Urinary bladder (tissue), 4 donors: ENCODE results near the gene RBP5. TPM values are rescaled to one million over a fixed set of nuclear protein-coding genes. Genes with fewer than 3 reads are reported as not detected.

ENCODE experiments used
- DNase-seq: peaks from one replicate; pipeline ENCODE4 v3.0.0-alpha.2; 2015; ENCODE audit errors: extremely low spot score
- H3K27ac ChIP-seq: one replicate; pipeline ENCODE4 v1.5.1; 2013; ENCODE audit warnings: low read depth, mild to moderate bottlenecking, moderate library complexity
- H3K36me3 ChIP-seq: one replicate; pipeline ENCODE4 v1.6.1; 2013; ENCODE audit warnings: mild to moderate bottlenecking, moderate library complexity; ENCODE audit not compliant: insufficient read depth
- H3K4me1 ChIP-seq: one replicate; pipeline ENCODE4 v1.6.1; 2013; ENCODE audit warnings: mild to moderate bottlenecking, moderate library complexity; ENCODE audit not compliant: insufficient read depth
- H3K4me3 ChIP-seq: one replicate; pipeline ENCODE4 v1.5.1; 2013; ENCODE audit warnings: low read depth, low read length
- WGBS: extraction: QIAGEN DNeasy Blood & Tissue Kit; methylation state at CpG from one replicate; pipeline ENCODE4 v1.1.7; 2013; 5-methylcytosine and 5-hydroxymethylcytosine counted together
- polyA plus RNA-seq: library from polyadenylated mRNA; stranded (reverse); fragments of 200-250 nt; gene quantifications from one replicate; pipeline ENCODE4 v1.2.3, GENCODE V29; 2013
- total RNA-seq: library from RNA; depleted of rRNA; stranded (reverse); fragments of >200 nt; gene quantifications from one replicate; pipeline ENCODE4 v1.2.3, GENCODE V29; 2014
- donor health status: healthy with polysubstance abuse.
- donor health status: healthy.

Gene RBP5
- total and polyA plus RNA-seq, 2 donors: 2.6 to 5.9 TPM

DNA sequence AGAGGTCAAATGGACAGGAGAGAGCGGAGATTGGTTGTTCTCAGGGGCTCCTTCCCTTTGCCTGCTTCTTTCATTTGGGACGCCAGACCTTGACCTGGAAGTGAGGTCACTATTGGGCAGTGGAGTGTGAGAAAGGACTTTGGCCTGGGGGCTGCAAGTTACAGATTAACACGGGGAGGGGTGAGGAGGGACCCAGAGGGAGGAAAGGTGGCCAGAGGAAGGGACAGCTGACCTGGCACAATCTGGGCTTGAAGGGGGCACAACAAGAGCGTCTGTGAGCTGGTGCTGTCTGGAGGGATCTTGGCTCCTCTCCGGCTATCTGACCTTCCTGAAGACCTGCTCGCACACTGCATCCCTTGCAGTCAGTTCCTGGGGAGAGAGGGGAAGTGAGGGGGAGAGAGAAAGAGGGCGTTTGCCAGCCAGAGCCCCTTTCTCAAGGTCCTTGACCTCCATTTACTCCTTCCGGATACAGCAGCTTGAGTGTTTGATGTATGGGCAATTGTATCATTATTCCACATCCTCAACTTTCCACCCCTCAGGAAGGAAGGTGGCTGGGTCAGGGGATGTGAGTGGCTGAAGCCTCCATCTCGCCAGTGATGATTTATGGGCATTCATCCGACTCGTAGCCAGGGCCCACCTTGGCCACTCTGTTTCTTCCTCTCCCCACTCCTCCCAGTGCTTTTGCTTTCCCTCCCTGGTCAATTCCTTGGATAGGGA is 4.7 kb downstream of the RBP5 start:
- no peak for DNase-seq
- H3K4me1 ChIP-seq: no peaks in the 10 kb centered on the region
- no peaks in the 10 kb centered on the region for H3K36me3 ChIP-seq
- H3K4me3 ChIP-seq: no peak overlapping the region
- 61% methylated on average over 11 of the region's 11 CpGs for WGBS
- H3K27ac ChIP-seq: no peak overlapping the region

DNA sequence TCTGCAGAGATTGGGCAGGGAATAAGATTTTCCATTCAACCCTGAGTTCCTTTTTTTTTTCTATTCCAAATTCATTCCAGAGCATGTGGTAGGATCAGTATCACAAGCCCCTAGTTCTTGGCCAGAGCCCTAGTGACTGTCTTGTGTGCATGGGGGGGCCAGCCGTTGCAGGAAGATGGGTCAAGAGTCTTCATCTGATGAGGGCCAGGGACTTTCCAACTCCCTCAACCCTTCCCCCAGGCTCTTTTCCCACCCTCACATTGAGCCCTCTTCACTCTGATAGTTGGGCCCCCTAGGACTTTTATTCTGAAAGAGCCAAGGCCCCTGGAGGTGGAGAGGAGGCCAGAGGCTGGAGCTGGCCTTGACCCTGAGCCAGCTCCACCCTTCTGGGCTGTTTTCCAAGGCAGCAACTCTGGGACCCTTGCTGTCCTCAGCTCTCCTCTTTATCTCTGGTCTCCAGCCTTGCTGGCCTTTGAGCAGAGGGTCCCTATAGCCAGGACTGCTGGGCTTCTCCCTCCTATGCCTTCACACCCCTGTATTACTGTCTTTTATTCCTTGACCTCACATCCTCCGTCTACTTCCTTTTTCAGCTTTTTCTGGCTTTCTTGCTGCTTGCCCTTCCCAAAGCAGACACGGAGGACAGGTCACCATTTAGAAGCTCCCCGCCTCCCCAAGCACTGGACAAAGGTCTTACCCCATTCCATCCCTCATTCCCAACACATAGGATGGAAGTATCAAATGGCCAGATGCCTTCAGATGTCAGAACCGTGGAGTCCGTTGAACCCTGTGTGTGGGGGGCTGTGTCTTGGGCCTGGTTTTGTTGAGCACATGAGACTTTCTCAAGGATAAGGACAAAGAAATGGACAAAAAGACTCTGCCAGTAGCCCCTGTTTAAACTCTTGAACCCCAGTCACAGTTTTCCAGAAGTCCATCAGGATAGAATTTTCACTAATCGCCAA is 5.6 kb downstream of the RBP5 start:
- Histone ChIP-seq H3K4me3 (no peak overlapping the region), H3K4me1 (no peaks in the 10 kb centered on the region), H3K36me3 (no peaks in the 10 kb centered on the region), H3K27ac (no peak overlapping the region)
- 71% methylated on average over 7 of the region's 7 CpGs for WGBS
- no peak for DNase-seq

DNA sequence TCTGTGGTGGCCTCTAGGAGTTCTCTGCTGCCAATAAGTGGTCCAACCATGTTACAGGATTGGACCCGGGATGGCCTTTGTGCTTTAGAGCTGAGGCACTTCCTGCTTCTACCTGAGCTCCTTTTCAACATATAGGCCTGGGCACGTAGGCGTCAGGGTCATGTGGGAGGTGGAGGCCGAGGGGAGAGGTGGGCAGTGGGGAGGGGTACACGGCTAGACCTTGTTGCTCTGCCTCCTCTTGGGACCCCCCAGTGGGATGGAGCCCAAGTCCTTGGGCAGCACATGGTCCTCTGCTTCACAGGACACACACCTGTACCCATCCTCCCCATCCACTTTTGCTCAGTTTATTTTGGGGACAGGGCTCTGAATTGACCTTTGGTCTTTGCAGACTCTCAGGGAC is 7.4 kb downstream of the RBP5 start:
- 81% methylated on average over 5 of the region's 5 CpGs for WGBS
- Histone ChIP-seq H3K27ac (no peak overlapping the region), H3K4me3 (no peak overlapping the region), H3K4me1 (no peaks in the 10 kb centered on the region), H3K36me3 (no peaks in the 10 kb centered on the region)
- no peak for DNase-seq

DNA sequence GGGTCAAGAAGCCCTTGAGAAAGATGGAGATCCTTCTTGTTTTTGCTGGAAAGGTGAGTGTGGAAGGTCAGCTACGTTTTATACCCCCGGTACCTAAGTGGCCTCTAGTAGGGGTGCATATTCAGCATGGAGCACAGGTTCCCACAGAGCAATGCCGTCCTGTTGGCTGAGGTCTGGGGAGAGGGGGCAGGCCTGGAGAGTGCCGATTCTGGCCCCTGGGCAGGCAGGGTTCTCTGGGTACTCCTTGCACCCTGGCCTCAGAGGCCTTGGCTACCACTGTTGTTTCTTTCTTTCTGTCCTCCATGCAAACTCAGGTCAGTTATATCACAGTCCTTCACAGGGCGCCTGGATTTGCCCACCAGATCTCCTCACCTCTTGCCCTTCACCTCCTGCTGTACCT is 8.5 kb downstream of the RBP5 start:
- H3K36me3 ChIP-seq: no peaks in the 10 kb centered on the region
- H3K27ac ChIP-seq: no peak overlapping the region
- no peak for DNase-seq
- 88% methylated on average over 5 of the region's 5 CpGs for WGBS
- no peaks in the 10 kb centered on the region for H3K4me1 ChIP-seq
- no peak overlapping the region for H3K4me3 ChIP-seq

DNA sequence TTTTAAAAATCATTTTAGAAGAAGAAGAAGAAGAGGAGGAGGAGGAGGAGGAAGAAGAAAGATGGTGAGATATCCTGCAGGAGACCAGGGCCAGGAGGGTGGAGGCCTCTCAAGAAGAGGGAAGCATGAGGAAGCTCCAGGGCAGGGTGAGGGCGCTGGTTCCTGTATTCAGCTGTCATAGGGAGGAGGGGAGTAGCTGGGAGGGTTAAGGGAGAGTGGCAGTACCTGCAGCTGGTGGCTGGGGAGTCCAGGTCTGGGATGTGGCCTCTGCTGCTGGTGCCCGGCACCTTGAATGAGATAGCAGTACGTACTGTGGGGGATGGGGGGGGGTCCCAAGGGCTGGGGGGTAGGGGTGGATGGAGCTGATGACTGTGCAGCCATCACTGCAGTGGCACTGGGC is 9.8 kb downstream of the RBP5 start:
- Histone ChIP-seq H3K27ac (no peak overlapping the region), H3K4me3 (no peak overlapping the region), H3K4me1 (no peaks in the 10 kb centered on the region), H3K36me3 (no peaks in the 10 kb centered on the region)
- 86% methylated on average over 3 of the region's 3 CpGs for WGBS
- no peak for DNase-seq

DNA sequence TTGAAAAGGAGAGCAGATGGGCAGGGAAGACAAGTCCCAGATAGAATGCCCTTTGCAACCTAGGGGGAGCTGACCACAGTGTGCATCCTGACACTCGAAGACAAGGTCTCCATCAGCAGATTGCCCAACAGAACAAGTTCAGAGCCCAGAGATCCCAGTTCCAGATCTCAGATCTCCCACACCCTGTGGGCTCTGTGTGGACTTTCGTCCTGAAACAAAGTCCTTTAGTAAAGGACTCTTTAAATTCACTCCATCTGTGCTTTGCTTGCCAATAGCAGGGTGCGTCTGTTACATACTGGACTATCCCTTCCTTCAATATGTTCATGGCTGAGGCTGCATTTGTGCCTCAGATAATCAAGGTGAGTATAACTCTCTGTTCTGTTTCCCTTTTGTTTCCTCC is 11.0 kb downstream of the RBP5 start:
- Histone ChIP-seq H3K4me3 (no peak overlapping the region), H3K36me3 (no peaks in the 10 kb centered on the region), H3K4me1 (no peaks in the 10 kb centered on the region), H3K27ac (no peak overlapping the region)
- WGBS: 86% methylated on average over 3 of the region's 3 CpGs
- no peak for DNase-seq

DNA sequence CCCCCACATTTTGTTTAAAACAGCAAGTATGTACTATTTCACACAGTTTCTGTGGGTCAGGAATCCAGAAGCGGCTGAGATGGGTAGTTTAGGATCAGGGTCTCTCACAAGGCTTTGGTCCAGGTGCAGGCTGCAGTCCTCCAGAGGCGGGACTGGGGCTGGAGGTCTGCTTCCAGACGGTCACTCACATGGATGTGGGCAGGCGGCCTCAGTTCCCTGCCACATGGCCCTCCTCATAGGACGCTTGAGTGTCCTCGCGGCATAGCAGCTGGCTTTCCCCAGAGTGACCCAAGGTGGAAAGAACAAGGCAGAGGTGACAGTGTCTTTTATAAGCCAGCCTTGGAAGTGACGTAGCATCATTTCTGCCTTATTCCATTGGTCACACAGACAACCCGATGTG is 11.8 kb downstream of the RBP5 start:
- Histone ChIP-seq H3K27ac (no peak overlapping the region), H3K36me3 (no peaks in the 10 kb centered on the region), H3K4me3 (no peak overlapping the region), H3K4me1 (no peaks in the 10 kb centered on the region)
- no peak for DNase-seq
- WGBS: 93% methylated on average over 9 of the region's 9 CpGs

DNA sequence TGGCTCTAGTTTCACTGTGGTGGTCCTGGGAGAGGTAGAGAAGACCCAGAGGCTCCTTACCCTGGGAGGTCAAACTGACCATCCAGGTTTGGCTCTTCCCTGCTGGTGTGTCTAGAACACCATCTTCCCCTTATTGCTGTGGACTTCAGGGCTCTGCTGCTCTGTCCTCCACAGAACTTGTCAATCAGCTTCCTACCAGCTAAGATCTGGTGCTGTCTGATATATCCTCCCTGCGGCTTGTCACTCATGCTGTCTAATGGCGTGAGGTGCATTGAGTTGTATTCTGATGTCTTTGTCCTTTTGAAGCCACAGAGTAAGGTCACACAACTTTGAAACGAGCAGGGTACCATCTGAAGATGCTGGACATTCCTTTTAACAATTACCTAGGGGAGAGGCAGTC is 12.5 kb downstream of the RBP5 start:
- DNase-seq: no peak
- Histone ChIP-seq H3K27ac (no peak overlapping the region), H3K4me1 (no peaks in the 10 kb centered on the region), H3K36me3 (no peaks in the 10 kb centered on the region), H3K4me3 (no peak overlapping the region)
- WGBS: 87% methylated on average over 3 of the region's 3 CpGs

DNA sequence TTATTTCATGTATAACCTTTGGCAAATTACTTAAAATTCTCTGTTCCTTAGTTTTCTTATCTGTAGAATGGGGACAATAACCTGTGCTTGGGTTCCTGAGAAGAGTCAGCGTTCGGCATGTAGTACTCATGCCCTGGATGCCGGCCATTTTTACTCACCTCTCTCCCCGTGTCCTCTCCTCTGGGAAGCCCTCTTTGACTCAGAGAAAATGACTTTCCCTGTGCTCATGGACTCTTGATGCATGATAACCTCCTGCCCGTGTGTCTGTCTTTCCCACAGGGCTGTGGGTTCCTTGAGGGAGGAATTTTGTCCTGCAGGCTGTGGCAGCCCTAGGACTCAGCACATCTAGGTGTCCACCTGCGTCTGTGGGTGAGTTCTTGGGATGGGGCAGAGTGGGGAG is 13.8 kb downstream of the RBP5 start:
- no peak for DNase-seq
- WGBS: 90% methylated on average over 6 of the region's 6 CpGs

DNA sequence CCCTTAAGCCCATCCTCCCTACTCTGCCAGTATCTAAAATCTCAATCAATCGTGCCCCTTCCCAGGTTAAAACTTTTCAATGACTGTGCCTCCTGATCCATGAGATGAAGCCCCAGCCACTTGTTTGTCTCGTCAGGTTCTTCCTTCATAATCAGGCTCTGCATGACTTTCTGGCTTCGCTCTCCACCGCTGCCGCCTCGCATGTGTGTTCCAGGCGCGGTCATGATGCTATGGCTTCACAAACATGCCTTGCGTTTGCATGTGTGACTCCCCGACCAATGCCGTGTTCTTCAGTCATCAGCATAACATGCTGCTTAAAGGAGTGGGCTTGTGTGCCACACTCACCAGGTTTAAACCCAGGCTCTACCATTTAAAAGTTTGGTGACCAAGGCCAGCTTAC is 14.7 kb downstream of the RBP5 start:
- no peaks in the 10 kb centered on the region for H3K36me3 ChIP-seq
- H3K4me3 ChIP-seq: no peak overlapping the region
- H3K27ac ChIP-seq: no peak overlapping the region
- no peaks in the 10 kb centered on the region for H3K4me1 ChIP-seq
- 90% methylated on average over 11 of the region's 11 CpGs for WGBS
- DNase-seq: no peak

More for the DNA sequence above, 13.8 kb downstream of the RBP5 start:
- H3K27ac ChIP-seq: no peak overlapping the region
- no peaks in the 10 kb centered on the region for H3K36me3 ChIP-seq
- no peaks in the 10 kb centered on the region for H3K4me1 ChIP-seq
- H3K4me3 ChIP-seq: no peak overlapping the region

DNA sequence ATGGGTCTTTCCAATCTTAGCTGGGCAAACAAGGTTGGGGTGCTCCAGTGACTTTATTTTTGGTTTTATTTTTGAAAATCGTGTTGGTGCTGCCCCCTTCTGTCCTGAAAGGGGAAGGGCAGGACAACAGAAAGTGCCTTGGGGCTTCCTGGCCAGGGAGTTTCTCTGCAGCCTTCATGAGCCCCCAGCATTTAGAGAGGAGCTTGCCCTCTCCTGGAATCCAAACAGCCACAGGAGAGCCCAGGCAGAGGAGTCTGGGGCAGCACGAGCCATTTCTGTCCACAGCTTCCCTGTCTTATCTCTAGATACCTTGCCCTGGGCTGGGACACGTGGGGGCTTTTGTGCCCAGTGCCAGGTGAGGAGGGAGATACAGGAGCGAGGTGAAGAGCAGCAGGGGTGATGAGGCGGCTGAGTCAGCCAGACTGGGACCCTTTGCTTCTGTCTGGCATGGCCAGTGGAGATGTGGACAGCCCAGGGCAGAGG is 15.3 kb downstream of the RBP5 start:
- no peak overlapping the region for H3K4me3 ChIP-seq
- no peaks in the 10 kb centered on the region for H3K4me1 ChIP-seq
- H3K27ac ChIP-seq: no peak overlapping the region
- 45% methylated on average over 5 of the region's 5 CpGs for WGBS
- H3K36me3 ChIP-seq: no peaks in the 10 kb centered on the region
- DNase-seq: no peak

DNA sequence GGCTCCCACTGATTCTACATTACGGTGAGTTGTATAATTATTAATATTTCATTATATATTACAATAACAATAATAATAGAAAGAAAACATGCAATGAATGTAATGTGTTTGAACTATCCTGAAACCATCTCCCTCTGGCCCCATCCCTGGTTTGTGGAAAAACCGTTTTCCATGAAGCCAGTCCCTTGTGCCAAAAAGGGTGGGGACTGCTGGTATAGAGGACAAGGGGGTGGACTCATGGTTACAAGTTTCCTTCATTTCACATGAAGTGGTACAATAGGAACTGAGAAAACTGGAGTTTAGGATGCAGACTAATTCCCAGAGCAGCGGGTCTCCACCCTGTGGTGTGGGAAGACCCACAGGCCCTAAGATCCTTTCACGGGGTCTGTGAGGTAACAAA is 16.6 kb downstream of the RBP5 start:
- DNase-seq: no peak
- 71% methylated on average over 4 of the region's 4 CpGs for WGBS
- no peak overlapping the region for H3K27ac ChIP-seq
- no peaks in the 10 kb centered on the region for H3K4me1 ChIP-seq
- no peaks in the 10 kb centered on the region for H3K36me3 ChIP-seq
- H3K4me3 ChIP-seq: no peak overlapping the region

DNA sequence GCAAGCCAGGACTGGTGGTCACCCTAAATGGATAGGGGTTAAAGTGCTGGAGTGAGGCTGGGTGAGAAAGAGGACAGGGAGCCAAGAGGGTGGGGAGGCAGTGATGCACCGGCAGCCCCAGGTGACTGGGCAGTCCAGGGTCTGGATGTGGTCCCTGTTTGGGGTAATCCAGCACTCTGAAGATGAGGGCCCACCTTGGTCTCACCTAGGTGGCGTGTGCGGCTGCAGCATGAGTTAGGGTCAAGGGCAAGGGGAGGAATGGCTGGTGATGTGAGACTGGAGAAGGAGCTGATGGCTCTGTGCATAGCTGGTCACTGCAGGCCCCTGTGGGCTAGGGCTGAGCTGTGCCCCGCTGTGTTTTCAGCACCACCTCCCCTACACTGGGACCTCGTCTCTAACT is 18.0 kb downstream of the RBP5 start:
- Histone ChIP-seq H3K4me3 (no peak overlapping the region), H3K4me1 (no peaks in the 10 kb centered on the region), H3K27ac (no peak overlapping the region), H3K36me3 (no peaks in the 10 kb centered on the region)
- 92% methylated on average over 5 of the region's 5 CpGs for WGBS
- no peak for DNase-seq

DNA sequence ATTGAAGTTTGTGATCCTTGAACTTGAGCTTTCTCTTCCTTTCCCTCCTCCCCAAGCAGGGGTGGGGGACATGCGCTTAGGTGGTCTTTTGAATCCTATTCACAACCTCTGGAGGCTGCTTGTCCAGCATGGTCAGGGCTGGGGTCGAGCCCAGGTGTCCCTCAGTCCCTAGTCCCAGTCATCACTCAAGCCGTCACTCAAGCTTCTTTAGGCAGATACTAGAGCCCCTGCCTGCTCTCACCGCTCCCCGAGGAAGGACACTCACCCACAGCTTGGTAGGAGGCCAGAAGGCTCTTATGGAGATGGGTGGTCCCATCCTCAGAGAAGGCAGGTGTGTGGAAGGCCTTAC is 19.1 kb downstream of the RBP5 start:
- Histone ChIP-seq H3K36me3 (no peaks in the 10 kb centered on the region), H3K4me3 (no peak overlapping the region), H3K4me1 (no peaks in the 10 kb centered on the region), H3K27ac (no peak overlapping the region)
- no peak for DNase-seq
- WGBS: 65% methylated on average over 5 of the region's 5 CpGs
